ENCODE data around the gene SNX1. TPM values are rescaled to one million over a fixed set of nuclear protein-coding genes. Genes with fewer than 3 reads are reported as not detected.

Gene SNX1
- polyA plus RNA-seq, 1 donor from 2014 or later = 44.7 TPM

GRCh38 chr15:64110950-64111678 lies 15.3 kb downstream of the SNX1 start:
- no peak overlapping the region for H3K4me2 ChIP-seq (ENCODE audit: low read length)
- H3K79me2 ChIP-seq (replicated peaks; ENCODE audit: insufficient read depth, low read length) = peaks cover 28% of the 10 kb centered on the region

GRCh38 chr15:64111679-64112050 lies 15.9 kb downstream of the SNX1 start:
- H3K79me2 ChIP-seq (replicated peaks; ENCODE audit: insufficient read depth, low read length) = peaks cover 23% of the 10 kb centered on the region
- TF ChIP-seq, protein P1, sequence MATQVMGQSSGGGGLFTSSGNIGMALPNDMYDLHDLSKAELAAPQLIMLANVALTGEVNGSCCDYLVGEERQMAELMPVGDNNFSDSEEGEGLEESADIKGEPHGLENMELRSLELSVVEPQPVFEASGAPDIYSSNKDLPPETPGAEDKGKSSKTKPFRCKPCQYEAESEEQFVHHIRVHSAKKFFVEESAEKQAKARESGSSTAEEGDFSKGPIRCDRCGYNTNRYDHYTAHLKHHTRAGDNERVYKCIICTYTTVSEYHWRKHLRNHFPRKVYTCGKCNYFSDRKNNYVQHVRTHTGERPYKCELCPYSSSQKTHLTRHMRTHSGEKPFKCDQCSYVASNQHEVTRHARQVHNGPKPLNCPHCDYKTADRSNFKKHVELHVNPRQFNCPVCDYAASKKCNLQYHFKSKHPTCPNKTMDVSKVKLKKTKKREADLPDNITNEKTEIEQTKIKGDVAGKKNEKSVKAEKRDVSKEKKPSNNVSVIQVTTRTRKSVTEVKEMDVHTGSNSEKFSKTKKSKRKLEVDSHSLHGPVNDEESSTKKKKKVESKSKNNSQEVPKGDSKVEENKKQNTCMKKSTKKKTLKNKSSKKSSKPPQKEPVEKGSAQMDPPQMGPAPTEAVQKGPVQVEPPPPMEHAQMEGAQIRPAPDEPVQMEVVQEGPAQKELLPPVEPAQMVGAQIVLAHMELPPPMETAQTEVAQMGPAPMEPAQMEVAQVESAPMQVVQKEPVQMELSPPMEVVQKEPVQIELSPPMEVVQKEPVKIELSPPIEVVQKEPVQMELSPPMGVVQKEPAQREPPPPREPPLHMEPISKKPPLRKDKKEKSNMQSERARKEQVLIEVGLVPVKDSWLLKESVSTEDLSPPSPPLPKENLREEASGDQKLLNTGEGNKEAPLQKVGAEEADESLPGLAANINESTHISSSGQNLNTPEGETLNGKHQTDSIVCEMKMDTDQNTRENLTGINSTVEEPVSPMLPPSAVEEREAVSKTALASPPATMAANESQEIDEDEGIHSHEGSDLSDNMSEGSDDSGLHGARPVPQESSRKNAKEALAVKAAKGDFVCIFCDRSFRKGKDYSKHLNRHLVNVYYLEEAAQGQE (IDR thresholded peaks at IDR 0.05; ENCODE audit: borderline replicate concordance) = no peak
- TF ChIP-seq MXI1 (conservative IDR thresholded peaks at IDR 0.05; ENCODE audit: poor library complexity, severe bottlenecking) = no peak
- no peak for TF ChIP-seq TAF1 (IDR thresholded peaks at IDR 0.05; ENCODE audit: low read depth)
- TF ChIP-seq EZH2 (IDR thresholded peaks at IDR 0.05; ENCODE audit: borderline replicate concordance, insufficient read depth, low read length, poor library complexity, severe bottlenecking) = no peak
- no peak for TF ChIP-seq EP300 (conservative IDR thresholded peaks at IDR 0.05; ENCODE audit: poor library complexity, severe bottlenecking)
- TF ChIP-seq, protein P2, sequence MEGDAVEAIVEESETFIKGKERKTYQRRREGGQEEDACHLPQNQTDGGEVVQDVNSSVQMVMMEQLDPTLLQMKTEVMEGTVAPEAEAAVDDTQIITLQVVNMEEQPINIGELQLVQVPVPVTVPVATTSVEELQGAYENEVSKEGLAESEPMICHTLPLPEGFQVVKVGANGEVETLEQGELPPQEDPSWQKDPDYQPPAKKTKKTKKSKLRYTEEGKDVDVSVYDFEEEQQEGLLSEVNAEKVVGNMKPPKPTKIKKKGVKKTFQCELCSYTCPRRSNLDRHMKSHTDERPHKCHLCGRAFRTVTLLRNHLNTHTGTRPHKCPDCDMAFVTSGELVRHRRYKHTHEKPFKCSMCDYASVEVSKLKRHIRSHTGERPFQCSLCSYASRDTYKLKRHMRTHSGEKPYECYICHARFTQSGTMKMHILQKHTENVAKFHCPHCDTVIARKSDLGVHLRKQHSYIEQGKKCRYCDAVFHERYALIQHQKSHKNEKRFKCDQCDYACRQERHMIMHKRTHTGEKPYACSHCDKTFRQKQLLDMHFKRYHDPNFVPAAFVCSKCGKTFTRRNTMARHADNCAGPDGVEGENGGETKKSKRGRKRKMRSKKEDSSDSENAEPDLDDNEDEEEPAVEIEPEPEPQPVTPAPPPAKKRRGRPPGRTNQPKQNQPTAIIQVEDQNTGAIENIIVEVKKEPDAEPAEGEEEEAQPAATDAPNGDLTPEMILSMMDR (IDR thresholded peaks at IDR 0.05; ENCODE audit: poor library complexity, severe bottlenecking) = no peak
- TF ChIP-seq RAD21 (conservative IDR thresholded peaks at IDR 0.05) = no peak
- no peak for TF ChIP-seq SMC3 (conservative IDR thresholded peaks at IDR 0.05; ENCODE audit: poor library complexity)
- TF ChIP-seq POLR2AphosphoS5 (IDR thresholded peaks at IDR 0.05) = no peak
- no peaks in the 10 kb centered on the region for H3K27me3 ChIP-seq (ENCODE audit: insufficient read depth, low read depth, low read length)
- no peak overlapping the region for H3K4me3 ChIP-seq (ENCODE audit: low read length)
- no peaks in the 10 kb centered on the region for H3F3A ChIP-seq (ENCODE audit: insufficient read depth, low read length, poor library complexity, severe bottlenecking)
- H3K4me2 ChIP-seq (ENCODE audit: low read length) = no peak overlapping the region
- H3K27ac ChIP-seq (ENCODE audit: low read length) = no peak overlapping the region
- no peaks in the 10 kb centered on the region for H3K9me3 ChIP-seq (ENCODE audit: low read length)
- no peaks in the 10 kb centered on the region for H3K36me3 ChIP-seq (ENCODE audit: insufficient read depth, low read length)
- H3K9ac ChIP-seq (ENCODE audit: low read length) = no peak overlapping the region
- no peak overlapping the region for H2AFZ ChIP-seq (ENCODE audit: low read depth, low read length)
- no peaks in the 10 kb centered on the region for H4K20me1 ChIP-seq (ENCODE audit: insufficient read depth)
- no peaks in the 10 kb centered on the region for H3K9me2 ChIP-seq (ENCODE audit: insufficient read depth, low read length)

More at GRCh38 chr15:64110950-64111678, 15.3 kb downstream of the SNX1 start:
- no peaks in the 10 kb centered on the region for H3K27me3 ChIP-seq (ENCODE audit: insufficient read depth, low read depth, low read length)
- H2AFZ ChIP-seq (ENCODE audit: low read depth, low read length) = no peak overlapping the region
- no peak overlapping the region for H3K4me3 ChIP-seq (ENCODE audit: low read length)
- H3K27ac ChIP-seq (ENCODE audit: low read length) = no peak overlapping the region
- no peak overlapping the region for H3K9ac ChIP-seq (ENCODE audit: low read length)
- no peaks in the 10 kb centered on the region for H3K9me2 ChIP-seq (ENCODE audit: insufficient read depth, low read length)
- H3K9me3 ChIP-seq (ENCODE audit: low read length) = no peaks in the 10 kb centered on the region
- TF ChIP-seq POLR2AphosphoS5 (IDR thresholded peaks at IDR 0.05) (no peak), RAD21 (conservative IDR thresholded peaks at IDR 0.05) (no peak), SMC3 (conservative IDR thresholded peaks at IDR 0.05; ENCODE audit: poor library complexity) (no peak), TAF1 (IDR thresholded peaks at IDR 0.05; ENCODE audit: low read depth) (no peak), EP300 (conservative IDR thresholded peaks at IDR 0.05; ENCODE audit: poor library complexity, severe bottlenecking) (no peak)
- TF ChIP-seq, protein P1 (IDR thresholded peaks at IDR 0.05; ENCODE audit: borderline replicate concordance) = no peak
- TF ChIP-seq, protein P2 (IDR thresholded peaks at IDR 0.05; ENCODE audit: poor library complexity, severe bottlenecking) = no peak
- H4K20me1 ChIP-seq (ENCODE audit: insufficient read depth) = no peaks in the 10 kb centered on the region
- no peaks in the 10 kb centered on the region for H3K36me3 ChIP-seq (ENCODE audit: insufficient read depth, low read length)
- no peaks in the 10 kb centered on the region for H3F3A ChIP-seq (ENCODE audit: insufficient read depth, low read length, poor library complexity, severe bottlenecking)
